ENCODE data around the gene FBN1. TPM values are rescaled to one million over a fixed set of nuclear protein-coding genes. Genes with fewer than 3 reads are reported as not detected.

FBN1 gene
- total and polyA plus RNA-seq, 10 of the 15 experiments (the other 5 are each of a cell fraction or from before 2014, with no cell fraction given), result 2.2 to 15.3 (median 7.0) TPM

GRCh38 chr15:48361685-48362084 is 283.8 kb downstream of the FBN1 start:
- H2AFZ ChIP-seq (ENCODE audit: control insufficient read depth, low read depth, low read length), result no peak overlapping the region
- no peak for TF ChIP-seq CEBPB (IDR thresholded peaks at IDR 0.05; ENCODE audit: borderline replicate concordance in 1 of 2, low read depth in 2 of 2, low read length in 2 of 2)
- TF ChIP-seq E4F1 (IDR thresholded peaks at IDR 0.05; ENCODE audit: borderline replicate concordance, partially characterized antibody), result no peak
- no peak for TF ChIP-seq SIX5 (IDR thresholded peaks at IDR 0.05; ENCODE audit: low read depth, low read length, severe bottlenecking)
- TF ChIP-seq ZNF24 (IDR thresholded peaks at IDR 0.05), result no peak
- TF ChIP-seq ZZZ3 (IDR thresholded peaks at IDR 0.05; ENCODE audit: control insufficient read depth, insufficient read length, low read depth), result no peak
- no peak for TF ChIP-seq TARDBP (IDR thresholded peaks at IDR 0.05; ENCODE audit: borderline replicate concordance)
- no peak for TF ChIP-seq REST (IDR thresholded peaks at IDR 0.05; ENCODE audit: low read depth, low read length)
- TF ChIP-seq SIN3A (IDR thresholded peaks at IDR 0.05; ENCODE audit: low read depth, low read length), result no peak
- no peak for TF ChIP-seq ZSCAN29 (IDR thresholded peaks at IDR 0.05)
- H3K4me3 ChIP-seq, result no peak overlapping the region
- no TSS peak for BruUV-seq (replicated peaks)
- H3K79me2 ChIP-seq (ENCODE audit: control insufficient read depth, insufficient read depth, low read length), result no peaks in the 10 kb centered on the region
- RAD21 ChIA-PET (ENCODE audit: unreplicated experiment), result interaction anchor here (0.8 to 1.0 kb wide), 2 partner anchors 283 to 441 kb away, joined by 3 read pairs; partner anchors contain the start of gene FBN1
- FAIRE-seq, result no peak
- in situ Hi-C loops (cut with MboI), result loop anchor here (25.0 kb wide), 1 partner anchor 801 kb away; the partner anchor contains the start of genes COPS2 and GALK2
- no peaks in the 10 kb centered on the region for H3K9me3 ChIP-seq (replicated peaks; ENCODE audit: control insufficient read depth, insufficient read depth, low read length)
- 32% methylated on average over 2 of the region's 2 CpGs for WGBS (ENCODE audit: insufficient coverage, insufficient replicate concordance, low lambda C conversion rate, missing lambda C conversion rate)
- no peaks in the 10 kb centered on the region for H4K20me1 ChIP-seq (ENCODE audit: control insufficient read depth, insufficient read depth)
- H3K27ac ChIP-seq (ENCODE audit: control insufficient read depth, insufficient read depth), result no peak overlapping the region
- CTCF ChIA-PET, result interaction anchor here (0.6 to 7.0 kb wide), 6 partner anchors 10 to 439 kb away, joined by 3 to 69 read pairs (median 4); no protein-coding TSS in a partner anchor
- SMC1A ChIA-PET (ENCODE audit: uncharacterized antibody, unreplicated experiment), result interaction anchor here (0.6 to 0.9 kb wide), 5 partner anchors 8 to 605 kb away, joined by 3 to 4 read pairs (median 3); no protein-coding TSS in a partner anchor
- H3K27me3 ChIP-seq (replicated peaks in 1 of 2; ENCODE audit: control insufficient read depth in 2 of 2, insufficient read depth in 2 of 2, low read length in 1 of 2), result no peaks in the 10 kb centered on the region
- H3K9ac ChIP-seq (ENCODE audit: control insufficient read depth, insufficient read depth, low read length), result no peak overlapping the region
- POLR2A ChIA-PET, result no interaction called here
- H3K4me2 ChIP-seq (ENCODE audit: control insufficient read depth, insufficient read depth), result no peak overlapping the region
- H3K4me1 ChIP-seq (ENCODE audit: control insufficient read depth, insufficient read depth, low read length), result peaks cover 10% of the 10 kb centered on the region
- H3K36me3 ChIP-seq (ENCODE audit: control insufficient read depth in 2 of 2, insufficient read depth in 2 of 2, low read length in 1 of 2), result no peaks in the 10 kb centered on the region
- intact Hi-C loops (cut with micrococcal nuclease; ENCODE audit: unreplicated experiment), result no loop called here
- ATAC-seq, result 0 out of 3 replicates have a peak, but pooled peaks have one; percentile 24
- no peak for DNase-seq (ENCODE audit: low read depth, low spot score)
